ENCODE results near the gene ASF1B. TPM values are rescaled to one million over a fixed set of nuclear protein-coding genes. Genes with fewer than 3 reads are reported as not detected.
"Not testable (repeated sequence)": the region's sequence is repeated elsewhere in the genome, so short reads cannot be mapped to it uniquely, and the experiment has no call there.

The ASF1B gene
- polyA plus RNA-seq, 1 experiment, result 11.1 TPM

GRCh38 chr19:14181906-14182305 is 45.5 kb upstream of the ASF1B start:
- ChIA-PET CTCF (no interaction called here), POLR2A (no interaction called here)
- DNase-seq (ENCODE audit: low read depth), result no peak
- no peaks in the 10 kb centered on the region for H3K36me3 ChIP-seq (ENCODE audit: control insufficient read depth, insufficient read depth, low read length)
- H3K4me3 ChIP-seq (ENCODE audit: low read depth, low read length), result no peak overlapping the region
- H3K27me3 ChIP-seq (ENCODE audit: control insufficient read depth, insufficient read depth, low read length), result no peaks in the 10 kb centered on the region
- no peak for TF ChIP-seq CTCF (IDR thresholded peaks at IDR 0.05; ENCODE audit: insufficient read depth, low read depth, low read length)

- H3K4me3 ChIP-seq (ENCODE audit: low read depth, low read length); POLR2A ChIA-PET; H3K27me3 ChIP-seq (ENCODE audit: control insufficient read depth, insufficient read depth, low read length); DNase-seq (ENCODE audit: low read depth); H3K36me3 ChIP-seq (ENCODE audit: control insufficient read depth, insufficient read depth, low read length): not testable (repeated sequence)
- CTCF ChIA-PET, result interaction anchor here (1.1 kb wide), 1 partner anchor 15 kb away, joined by 3 read pairs; no protein-coding TSS in a partner anchor
These were observed 44.8 kb upstream of the ASF1B start for GRCh38 chr19:14181199-14181598.

GRCh38 chr19:14177496-14178074 is 41.2 kb upstream of the ASF1B start:
- no peak overlapping the region for H3K4me3 ChIP-seq (ENCODE audit: low read depth, low read length)
- no peaks in the 10 kb centered on the region for H3K27me3 ChIP-seq (ENCODE audit: control insufficient read depth, insufficient read depth, low read length)
- H3K36me3 ChIP-seq (ENCODE audit: control insufficient read depth, insufficient read depth, low read length), result no peaks in the 10 kb centered on the region
- no peak for TF ChIP-seq CTCF (IDR thresholded peaks at IDR 0.05; ENCODE audit: insufficient read depth, low read depth, low read length)
- POLR2A ChIA-PET, result no interaction called here
- CTCF ChIA-PET, result interaction anchor here (0.8 kb wide), 1 partner anchor 32 kb away, joined by 3 read pairs; no protein-coding TSS in a partner anchor
- DNase-seq (ENCODE audit: low read depth), result no peak

GRCh38 chr19:14175351-14175792 is 39.0 kb upstream of the ASF1B start:
- ChIA-PET POLR2A (no interaction called here), CTCF (interaction anchor here (1.4 kb wide), 1 partner anchor 8 kb away, joined by 4 read pairs; no protein-coding TSS in a partner anchor)
- TF ChIP-seq CTCF (IDR thresholded peaks at IDR 0.05; ENCODE audit: insufficient read depth, low read depth, low read length), result no peak
- no peaks in the 10 kb centered on the region for H3K36me3 ChIP-seq (ENCODE audit: control insufficient read depth, insufficient read depth, low read length)
- DNase-seq (ENCODE audit: low read depth), result no peak
- no peaks in the 10 kb centered on the region for H3K27me3 ChIP-seq (ENCODE audit: control insufficient read depth, insufficient read depth, low read length)
- no peak overlapping the region for H3K4me3 ChIP-seq (ENCODE audit: low read depth, low read length)

GRCh38 chr19:14174883-14175282 is 38.5 kb upstream of the ASF1B start:
- no peaks in the 10 kb centered on the region for H3K27me3 ChIP-seq (ENCODE audit: control insufficient read depth, insufficient read depth, low read length)
- no peak overlapping the region for H3K4me3 ChIP-seq (ENCODE audit: low read depth, low read length)
- no peaks in the 10 kb centered on the region for H3K36me3 ChIP-seq (ENCODE audit: control insufficient read depth, insufficient read depth, low read length)
- POLR2A ChIA-PET, result no interaction called here
- TF ChIP-seq CTCF (IDR thresholded peaks at IDR 0.05; ENCODE audit: insufficient read depth, low read depth, low read length), result no peak
- no peak for DNase-seq (ENCODE audit: low read depth)
- CTCF ChIA-PET, result no interaction called here

GRCh38 chr19:14168993-14169392 is 32.6 kb upstream of the ASF1B start:
- Histone ChIP-seq H3K36me3 (ENCODE audit: control insufficient read depth, insufficient read depth, low read length) (no peaks in the 10 kb centered on the region), H3K4me3 (ENCODE audit: low read depth, low read length) (no peak overlapping the region), H3K27me3 (ENCODE audit: control insufficient read depth, insufficient read depth, low read length) (peaks cover 1% of the 10 kb centered on the region; the same call in 1 of the 2 replicates)
- ChIA-PET POLR2A (no interaction called here), CTCF (interaction anchor here (1.0 to 2.0 kb wide), 3 partner anchors 21 to 180 kb away, joined by 3 to 7 read pairs (median 3); no protein-coding TSS in a partner anchor)
- DNase-seq (ENCODE audit: low read depth), result no peak
- no peak for TF ChIP-seq CTCF (IDR thresholded peaks at IDR 0.05; ENCODE audit: insufficient read depth, low read depth, low read length)
